Calu3 (cell line): ENCODE measurements around the gene EFCAB9. TPM values are rescaled to one million over a fixed set of nuclear protein-coding genes. Genes with fewer than 3 reads are reported as not detected.
"Not testable (repeated sequence)": the region's sequence is repeated elsewhere in the genome, so short reads cannot be mapped to it uniquely, and the experiment has no call there.

Experiments
- BruUV-seq: library from RNA; stranded (reverse); fragments of 400-500 nt; replicated peaks from 2 replicates; lab custom pipeline; 2021; lab: Mats Ljungman, UMichigan
- CTCF ChIA-PET: fragments of 300-600 bp; sonication (Branson Sonifier 250); formaldehyde crosslinking; loops from one replicate; lab custom pipeline; 2022; ENCODE audit warnings: antibody characterized with exemption; lab: Charles Lee
- DNase-seq: peaks from one replicate; pipeline ENCODE4 v3.0.0; 2022
- H3K27ac Mint-ChIP-seq: one replicate; pipeline ENCODE4 v1.8.0; 2022; ENCODE audit warnings: mixed read lengths; ENCODE audit not compliant: unreplicated experiment
- H3K27me3 Mint-ChIP-seq: one replicate; pipeline ENCODE4 v1.8.0; 2022; ENCODE audit warnings: mixed read lengths; ENCODE audit not compliant: unreplicated experiment
- H3K36me3 Mint-ChIP-seq: one replicate; pipeline ENCODE4 v1.8.0; 2022; ENCODE audit warnings: mild to moderate bottlenecking, moderate library complexity, mixed read lengths; ENCODE audit not compliant: insufficient read depth, unreplicated experiment
- H3K4me1 Mint-ChIP-seq: one replicate; pipeline ENCODE4 v1.8.0; 2022; ENCODE audit warnings: mild to moderate bottlenecking, low read depth, mixed read lengths; ENCODE audit not compliant: unreplicated experiment
- H3K4me3 Mint-ChIP-seq: one replicate; pipeline ENCODE4 v1.8.0; 2022; ENCODE audit warnings: mild to moderate bottlenecking, low read depth, moderate library complexity, mixed read lengths; ENCODE audit not compliant: unreplicated experiment
- H3K9me3 Mint-ChIP-seq: one replicate; pipeline ENCODE4 v1.8.0; 2022; ENCODE audit warnings: low read depth, mixed read lengths; ENCODE audit not compliant: unreplicated experiment
- intact Hi-C: fragments of 100-400 bp; cut with micrococcal nuclease; formaldehyde crosslinking; loops from one replicate; pipeline ENCODE4 v1.10.0; 2022; ENCODE audit not compliant: unreplicated experiment
- total RNA-seq: library from RNA; stranded (reverse); gene quantifications from 2 replicates; pipeline ENCODE4 v1.2.3, GENCODE V29; 2022
- TF ChIP-seq, protein P1 (sequence below): fragments of 200-600 bp; IDR thresholded peaks from one replicate; pipeline ENCODE4 v1.8.0; 2022; ENCODE audit warnings: antibody characterized with exemption; ENCODE audit not compliant: unreplicated experiment

Gene EFCAB9
- total RNA-seq, 1 experiment from 2014 or later = not detected

GRCh38 chr5:172149073-172149472 lies 44.9 kb upstream of the EFCAB9 start:
- BruUV-seq = no TSS peak
- no peak overlapping the region for H3K4me3 Mint-ChIP-seq
- H3K9me3 Mint-ChIP-seq = no peaks in the 10 kb centered on the region
- H3K27me3 Mint-ChIP-seq = no peaks in the 10 kb centered on the region
- no peak for DNase-seq
- peaks cover 4% of the 10 kb centered on the region for H3K36me3 Mint-ChIP-seq
- intact Hi-C loops = no loop called here
- H3K27ac Mint-ChIP-seq = no peak overlapping the region
- peaks cover 30% of the 10 kb centered on the region for H3K4me1 Mint-ChIP-seq
- CTCF ChIA-PET = interaction anchor here (0.7 kb wide), 1 partner anchor 54 kb away, joined by 3 read pairs; no protein-coding TSS in a partner anchor
- TF ChIP-seq, protein P1, sequence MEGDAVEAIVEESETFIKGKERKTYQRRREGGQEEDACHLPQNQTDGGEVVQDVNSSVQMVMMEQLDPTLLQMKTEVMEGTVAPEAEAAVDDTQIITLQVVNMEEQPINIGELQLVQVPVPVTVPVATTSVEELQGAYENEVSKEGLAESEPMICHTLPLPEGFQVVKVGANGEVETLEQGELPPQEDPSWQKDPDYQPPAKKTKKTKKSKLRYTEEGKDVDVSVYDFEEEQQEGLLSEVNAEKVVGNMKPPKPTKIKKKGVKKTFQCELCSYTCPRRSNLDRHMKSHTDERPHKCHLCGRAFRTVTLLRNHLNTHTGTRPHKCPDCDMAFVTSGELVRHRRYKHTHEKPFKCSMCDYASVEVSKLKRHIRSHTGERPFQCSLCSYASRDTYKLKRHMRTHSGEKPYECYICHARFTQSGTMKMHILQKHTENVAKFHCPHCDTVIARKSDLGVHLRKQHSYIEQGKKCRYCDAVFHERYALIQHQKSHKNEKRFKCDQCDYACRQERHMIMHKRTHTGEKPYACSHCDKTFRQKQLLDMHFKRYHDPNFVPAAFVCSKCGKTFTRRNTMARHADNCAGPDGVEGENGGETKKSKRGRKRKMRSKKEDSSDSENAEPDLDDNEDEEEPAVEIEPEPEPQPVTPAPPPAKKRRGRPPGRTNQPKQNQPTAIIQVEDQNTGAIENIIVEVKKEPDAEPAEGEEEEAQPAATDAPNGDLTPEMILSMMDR = no peak

GRCh38 chr5:172149481-172149880 lies 44.5 kb upstream of the EFCAB9 start:
- H3K27ac Mint-ChIP-seq, H3K4me3 Mint-ChIP-seq, H3K36me3 Mint-ChIP-seq, DNase-seq, H3K9me3 Mint-ChIP-seq, H3K27me3 Mint-ChIP-seq, BruUV-seq, intact Hi-C loops: not testable (repeated sequence)
- CTCF ChIA-PET = interaction anchor here (0.7 kb wide), 1 partner anchor 54 kb away, joined by 3 read pairs; no protein-coding TSS in a partner anchor
- H3K4me1 Mint-ChIP-seq = peaks cover 26% of the 10 kb centered on the region

- CTCF ChIA-PET = interaction anchor here (0.7 kb wide), 1 partner anchor 99 kb away, joined by 4 read pairs; no protein-coding TSS in a partner anchor
- intact Hi-C loops = no loop called here
These were observed 43.2 kb upstream of the EFCAB9 start for GRCh38 chr5:172150514-172151425.

DNA sequence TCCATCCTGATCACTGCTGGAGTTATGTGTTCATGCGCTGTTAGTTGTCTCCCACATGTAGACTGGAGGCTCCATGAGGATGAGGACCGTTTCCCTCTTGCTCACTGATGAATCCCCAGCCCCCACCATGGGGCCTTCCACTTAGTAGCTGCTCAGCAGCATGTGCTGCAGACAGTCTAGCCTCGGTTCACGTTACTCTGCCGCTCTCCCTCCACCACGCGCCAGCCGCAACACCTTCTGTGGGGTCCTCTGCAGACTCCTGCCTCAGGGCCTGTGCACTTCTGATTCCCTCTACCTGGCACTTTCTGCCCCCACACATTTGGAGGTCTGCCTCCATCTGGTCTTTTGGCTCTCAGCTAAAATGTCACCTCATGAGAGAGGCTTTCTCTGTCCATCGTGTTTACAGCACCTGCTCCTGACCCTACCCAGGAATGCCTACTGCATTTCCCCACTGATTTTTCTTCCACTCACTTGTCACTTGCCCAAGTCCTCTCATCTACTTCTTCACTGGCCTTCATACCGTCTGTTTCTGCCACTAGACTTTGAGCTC lies 42.2 kb upstream of the EFCAB9 start:
- DNase-seq = no peak
- peaks cover 7% of the 10 kb centered on the region for H3K4me1 Mint-ChIP-seq
- H3K36me3 Mint-ChIP-seq = peaks cover 4% of the 10 kb centered on the region
- no peak overlapping the region for H3K4me3 Mint-ChIP-seq
- H3K27ac Mint-ChIP-seq = no peak overlapping the region
- TF ChIP-seq, protein P1 = no peak
- CTCF ChIA-PET = interaction anchor here (1.0 kb wide), 1 partner anchor 40 kb away, joined by 4 read pairs; no protein-coding TSS in a partner anchor
- no peaks in the 10 kb centered on the region for H3K27me3 Mint-ChIP-seq
- intact Hi-C loops = no loop called here
- BruUV-seq = no TSS peak
- no peaks in the 10 kb centered on the region for H3K9me3 Mint-ChIP-seq

More at GRCh38 chr5:172150514-172151425, 43.2 kb upstream of the EFCAB9 start:
- BruUV-seq = no TSS peak
- Mint-ChIP-seq H3K36me3 (peaks cover 4% of the 10 kb centered on the region), H3K9me3 (no peaks in the 10 kb centered on the region), H3K27me3 (no peaks in the 10 kb centered on the region), H3K4me1 (peaks cover 16% of the 10 kb centered on the region), H3K4me3 (no peak overlapping the region), H3K27ac (no peak overlapping the region)
- no peak for DNase-seq
- TF ChIP-seq, protein P1 = no peak
